GM20431 (cell line): ENCODE measurements around the gene STRN.
"Not testable (repeated sequence)": the region's sequence is repeated elsewhere in the genome, so short reads cannot be mapped to it uniquely, and the experiment has no call there.

ENCODE experiments used
- in situ Hi-C: fragments of 300-500 bp; cut with MseI, MboI; formaldehyde crosslinking; loops from one replicate; pipeline ENCODE4 v1.15.0; 2020; ENCODE audit warnings: low sequenced_read_pairs; ENCODE audit not compliant: unreplicated experiment

STRN gene

DNA sequence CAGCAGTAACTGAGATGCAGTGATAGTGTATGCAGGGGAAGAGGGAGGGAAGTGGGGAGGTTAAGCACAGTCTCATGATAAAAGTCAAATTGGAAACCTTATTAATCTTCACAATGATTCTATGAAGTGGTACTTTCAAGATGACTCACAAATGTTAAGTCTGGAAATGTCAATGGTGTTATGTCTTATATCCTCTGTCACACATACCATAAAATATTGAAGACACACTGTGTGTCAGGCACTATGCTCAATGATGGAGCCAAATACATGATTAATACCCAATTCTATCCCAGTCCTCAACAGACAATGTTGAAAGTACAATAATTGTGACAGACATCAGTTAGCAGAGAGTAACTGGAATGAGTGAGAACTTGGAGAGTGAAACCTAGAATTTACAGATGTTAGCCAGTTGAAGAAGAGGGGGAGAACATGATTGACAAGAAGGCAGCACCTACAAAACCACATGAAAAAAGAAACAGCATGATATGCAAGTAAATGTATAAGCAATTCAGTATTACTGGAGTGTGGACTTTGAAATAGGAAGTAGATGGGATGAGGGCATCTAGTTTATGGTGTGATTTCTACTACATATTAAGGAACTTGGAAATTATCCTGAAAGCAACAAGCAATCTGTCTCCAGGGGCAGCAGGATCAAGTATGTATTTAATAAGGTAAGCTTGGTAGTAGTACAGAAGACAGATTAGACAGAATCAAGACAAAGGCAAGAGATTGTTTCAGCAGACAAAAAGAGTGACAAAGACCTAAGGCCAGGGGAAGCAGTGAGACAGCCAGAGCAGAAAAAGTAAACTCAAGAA is 107.6 kb downstream of the STRN start:
- in situ Hi-C loops, result no loop called here

DNA sequence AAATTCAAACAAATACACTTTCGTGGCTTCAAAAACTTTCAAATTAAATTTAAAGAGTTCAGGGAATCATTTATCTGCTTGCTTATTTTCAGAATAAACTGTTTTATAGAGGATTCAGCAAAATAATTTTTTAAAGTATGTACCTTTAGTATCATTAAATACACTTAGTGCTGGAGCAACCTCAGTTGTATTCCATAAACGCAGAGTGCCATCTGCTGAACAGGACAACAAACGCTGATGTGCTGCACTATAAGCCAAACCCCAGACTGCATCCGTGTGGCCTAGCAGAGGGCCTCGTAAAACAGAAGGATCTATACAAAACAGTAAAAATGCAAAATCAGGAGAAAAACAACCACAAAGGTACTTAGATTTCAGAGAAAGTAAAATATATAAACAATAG is 108.6 kb downstream of the STRN start:
- in situ Hi-C loops, result no loop called here

DNA sequence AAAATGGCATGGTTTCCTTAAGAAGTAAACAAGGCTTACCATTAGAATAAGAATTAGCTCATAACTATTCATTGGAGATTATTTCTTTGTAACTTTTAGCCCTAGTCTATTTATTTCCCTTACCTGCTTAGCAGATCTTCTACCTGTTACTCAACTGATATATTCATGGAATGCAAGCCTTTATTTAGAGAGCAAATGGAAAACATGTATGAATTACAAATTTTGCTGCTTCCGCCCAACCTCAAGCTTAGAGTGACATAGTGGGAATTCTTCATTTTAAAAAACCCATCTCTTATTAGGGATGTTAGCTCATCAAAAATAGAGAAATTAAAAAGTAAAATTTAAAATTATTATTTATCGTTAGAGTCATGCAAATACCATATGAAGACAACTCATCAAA is 110.9 kb downstream of the STRN start:
- in situ Hi-C loops, result no loop called here

DNA sequence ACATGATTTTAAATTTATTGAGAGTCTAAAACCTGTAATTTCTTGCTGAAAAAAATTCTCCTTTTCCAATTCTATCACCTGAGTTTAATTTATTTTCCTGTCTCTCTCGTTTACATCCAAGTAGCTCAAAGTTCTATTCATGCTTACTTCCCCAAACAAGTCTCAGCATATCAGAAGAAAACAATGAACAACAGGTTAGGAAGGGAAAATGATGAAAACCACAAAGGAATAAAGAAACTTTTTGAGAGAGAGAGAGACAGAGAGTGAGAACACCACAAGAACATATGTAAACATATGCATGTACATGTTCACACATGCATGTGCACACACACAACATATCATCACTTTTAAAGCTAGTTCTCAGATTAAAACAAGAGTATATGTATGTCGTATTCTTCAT is 112.1 kb downstream of the STRN start:
- in situ Hi-C loops, result no loop called here

DNA sequence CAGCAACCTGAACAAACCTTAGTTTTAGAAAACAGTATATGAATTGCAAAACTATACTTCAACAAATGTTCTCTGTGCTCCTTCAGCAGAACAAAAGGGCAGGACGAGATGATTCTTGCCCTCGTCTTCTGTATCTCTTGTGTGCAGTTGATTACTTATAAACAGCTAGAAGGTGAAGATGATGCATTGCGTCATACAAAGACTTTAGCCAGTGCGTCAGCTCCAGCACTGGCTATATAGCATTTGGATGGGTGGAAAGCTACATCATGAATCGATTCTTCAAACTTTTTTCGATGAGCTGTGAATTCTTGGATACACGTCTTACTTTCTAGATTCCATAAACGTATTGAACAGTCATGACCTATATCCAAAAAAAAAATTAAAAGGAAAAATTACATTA is 117.1 kb downstream of the STRN start:
- in situ Hi-C loops, result no loop called here

DNA sequence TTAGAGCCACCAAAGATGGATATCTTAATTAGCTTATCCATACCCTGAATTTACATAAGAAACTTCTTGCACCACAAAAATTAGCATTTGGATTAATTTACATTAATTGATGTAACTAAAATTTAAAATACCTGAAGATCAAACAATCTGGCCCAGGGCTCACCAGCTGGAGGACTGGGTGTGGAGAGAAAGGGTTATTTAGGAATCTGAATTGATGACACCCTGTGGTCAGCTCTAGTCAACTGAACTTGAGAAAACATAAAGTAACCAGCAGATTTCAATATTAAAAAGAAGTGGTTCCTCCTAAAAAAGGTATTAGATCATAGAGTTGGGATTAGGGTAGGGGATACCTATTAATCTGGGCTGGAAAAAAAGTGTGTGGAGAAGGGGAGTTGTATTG is 122.5 kb downstream of the STRN start:
- in situ Hi-C loops, result no loop called here

DNA sequence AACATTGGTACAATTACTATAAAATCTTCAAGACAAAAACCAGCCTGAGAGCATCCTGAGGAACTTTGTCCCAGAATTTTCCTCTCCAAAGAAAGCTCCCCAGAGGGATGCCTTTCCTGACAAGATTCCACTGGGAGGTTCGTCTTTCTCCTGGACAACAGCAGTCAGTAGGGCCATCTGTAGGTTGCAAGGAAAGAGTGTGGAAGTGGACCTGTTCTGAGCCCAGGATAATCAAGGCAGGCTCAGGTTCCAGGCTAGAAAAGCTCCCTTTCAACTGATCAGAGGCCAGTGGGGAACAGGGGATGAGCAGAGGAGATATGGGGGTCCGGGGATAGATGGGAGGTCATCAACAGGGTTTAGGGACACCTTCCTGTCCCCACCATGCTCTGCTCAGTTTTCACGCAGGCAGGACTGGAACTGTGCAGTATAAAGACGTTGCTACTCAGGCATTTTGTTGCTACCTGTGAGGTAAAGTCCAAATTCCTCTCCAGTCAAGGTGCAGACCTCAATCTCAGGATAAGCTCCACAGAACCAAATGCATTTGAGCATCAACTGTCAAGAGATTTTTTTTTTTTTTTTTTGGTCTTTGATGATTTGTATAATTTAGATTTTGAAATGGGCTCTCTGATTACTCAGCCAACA is 126.2 kb downstream of the STRN start:
- in situ Hi-C loops, result no loop called here

DNA sequence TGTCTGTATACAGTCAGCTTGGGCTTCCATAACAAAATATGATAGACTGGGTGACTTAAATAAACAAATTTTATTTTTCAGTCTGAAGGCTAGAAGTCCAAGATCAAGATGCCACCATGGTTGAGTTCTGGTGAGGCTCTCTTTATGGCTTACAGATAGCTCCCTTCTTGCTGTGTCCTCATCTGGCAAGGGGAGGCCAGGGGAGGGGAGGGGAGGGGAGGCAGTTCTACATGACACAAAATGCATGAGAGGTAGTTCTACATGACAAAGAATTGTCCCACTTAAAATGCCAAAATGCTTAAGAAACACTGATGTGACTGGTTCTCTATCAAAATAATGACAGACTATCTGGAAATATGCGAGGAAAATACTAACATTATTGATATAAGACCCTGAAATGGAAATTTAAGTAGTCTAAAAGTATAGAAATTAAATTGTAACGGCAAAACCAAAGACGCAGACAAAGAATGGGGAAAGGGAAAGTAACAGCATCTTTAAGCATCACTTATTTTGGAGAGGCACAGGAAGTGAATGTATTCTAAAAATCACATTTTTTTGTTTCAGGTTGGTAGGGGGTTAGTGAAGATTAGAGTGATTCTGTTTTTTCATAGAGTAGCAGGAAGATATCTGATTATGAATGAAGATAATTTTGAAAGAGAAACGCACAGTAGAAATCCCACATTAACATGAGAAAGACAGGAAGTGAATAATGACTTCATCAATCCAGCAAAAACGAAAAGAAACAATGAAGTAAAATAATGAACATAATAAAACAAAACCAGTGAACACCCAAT is 131.4 kb downstream of the STRN start:
- in situ Hi-C loops, result no loop called here

GRCh38 chr2:36834203-36834602 is 132.1 kb downstream of the STRN start:
- in situ Hi-C loops, result no loop called here

- in situ Hi-C loops, result no loop called here
Observed at GRCh38 chr2:36831185-36831584, 135.2 kb downstream of the STRN start.

GRCh38 chr2:36824683-36825082 is 141.7 kb downstream of the STRN start:
- in situ Hi-C loops, result not testable (repeated sequence)

- in situ Hi-C loops, result no loop called here
Observed at GRCh38 chr2:36824273-36824672, 142.1 kb downstream of the STRN start.

DNA sequence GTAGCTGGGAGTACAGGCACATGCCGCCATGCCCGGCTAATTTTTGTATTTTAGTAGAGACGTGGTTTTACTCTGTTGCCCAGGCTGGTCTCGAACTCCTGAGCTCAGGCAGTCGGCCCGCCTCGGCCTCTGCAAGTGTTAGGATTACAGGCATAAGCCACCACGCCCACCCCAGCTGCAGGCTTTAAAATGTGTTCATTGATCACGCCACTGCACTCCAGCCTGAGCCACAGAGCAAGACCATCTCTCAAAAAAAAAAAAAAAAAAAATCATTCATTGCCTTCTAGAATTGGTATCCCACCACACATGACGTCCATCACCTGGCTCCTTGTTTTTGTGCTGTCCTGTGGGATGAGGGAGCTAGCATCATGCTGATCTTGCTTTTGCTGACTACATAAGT is 142.5 kb downstream of the STRN start:
- in situ Hi-C loops, result no loop called here

DNA sequence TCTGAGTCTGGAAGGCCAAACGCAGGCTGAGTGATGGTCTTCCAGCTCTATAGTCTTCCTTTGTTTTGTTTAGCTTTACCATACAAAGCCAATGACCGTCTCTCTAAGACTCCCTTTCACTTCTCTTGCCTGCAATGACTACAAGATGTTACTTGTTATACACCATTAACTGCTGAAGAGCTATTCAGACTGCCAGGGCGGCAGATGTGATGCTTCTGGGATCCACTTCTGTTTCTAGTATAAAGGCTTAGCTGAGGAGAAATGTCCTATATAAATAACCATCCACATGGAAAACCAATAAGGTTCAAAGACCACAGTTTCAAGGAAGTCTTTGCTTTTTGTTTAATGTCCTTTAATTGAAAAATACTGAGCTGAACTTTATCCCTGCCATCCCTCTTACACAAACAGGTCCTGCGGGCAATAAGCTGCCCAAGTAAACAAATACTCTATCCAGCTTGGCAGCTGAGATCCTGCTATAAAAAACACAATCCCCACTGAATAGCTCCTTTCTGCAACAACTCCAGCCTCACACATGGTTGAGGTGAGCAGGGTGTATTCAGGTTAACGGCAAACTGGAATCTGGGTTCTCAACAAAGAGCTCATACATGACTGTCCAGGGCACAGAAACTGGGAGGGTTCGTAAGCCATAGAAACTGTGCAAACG is 145.3 kb downstream of the STRN start:
- in situ Hi-C loops, result no loop called here

GRCh38 chr2:36819095-36819711 is 147.1 kb downstream of the STRN start:
- in situ Hi-C loops, result no loop called here

GRCh38 chr2:36818542-36818941 is 147.8 kb downstream of the STRN start:
- in situ Hi-C loops, result no loop called here

GRCh38 chr2:36812196-36812595 is 154.1 kb downstream of the STRN start:
- in situ Hi-C loops, result no loop called here

- in situ Hi-C loops, result no loop called here
Observed at GRCh38 chr2:36811071-36811470, 155.3 kb downstream of the STRN start.

GRCh38 chr2:36809069-36809445 is 157.3 kb downstream of the STRN start:
- in situ Hi-C loops, result no loop called here

- in situ Hi-C loops, result no loop called here
Observed at GRCh38 chr2:36808386-36809068, 157.8 kb downstream of the STRN start.
